H54 (cell line): ENCODE results near the gene SEC24C.

Source experiments
- DNase-seq: peaks from one replicate; pipeline ENCODE4 v3.0.0; 2011; ENCODE audit warnings: low spot score, mixed read lengths; ENCODE audit not compliant: insufficient read length
- FAIRE-seq: peaks from 3 replicates; lab custom pipeline; 2011; peaks lifted over from hg19 to GRCh38; lab: Jason Lieb, UNC
- POLR2A ChIP-seq: IDR thresholded peaks from 2 replicates; pipeline ENCODE4 v1.6.1; 2011; ENCODE audit warnings: low read depth, mild to moderate bottlenecking, low read length

SEC24C gene

DNA sequence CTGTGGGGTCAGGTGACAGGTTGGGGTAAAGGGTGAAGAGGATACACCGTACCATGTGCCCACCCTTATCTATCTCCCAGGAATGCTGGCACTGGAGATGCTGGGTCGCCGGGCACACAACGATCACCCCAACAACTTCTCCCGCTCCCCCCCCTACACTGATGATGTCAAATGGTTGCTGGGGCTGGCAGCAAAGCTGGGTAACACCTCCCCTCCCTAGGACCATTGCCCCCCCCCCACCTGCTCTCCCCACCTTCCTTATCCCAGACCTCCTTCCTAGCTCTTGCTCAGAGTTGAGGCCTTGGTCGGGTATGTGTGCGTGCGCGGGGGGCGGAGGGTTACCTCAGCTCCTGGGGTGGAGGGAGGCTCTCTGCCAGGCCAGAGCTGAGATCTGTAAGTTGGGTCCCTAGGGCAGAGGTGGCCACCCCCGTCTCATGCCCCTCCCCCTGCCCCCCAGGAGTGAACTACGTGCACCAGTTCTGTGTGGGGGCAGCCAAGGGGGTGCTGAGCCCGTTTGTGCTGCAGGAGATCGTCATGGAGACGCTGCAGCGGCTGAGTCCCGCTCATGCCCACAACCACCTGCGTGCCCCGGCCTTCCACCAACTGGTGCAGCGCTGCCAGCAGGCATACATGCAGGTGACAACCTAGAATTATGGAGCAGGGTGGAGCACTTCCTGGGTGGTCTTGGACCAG is 56.5 kb downstream of the SEC24C start:
- FAIRE-seq (no peak), DNase-seq (no peak)
- TF ChIP-seq POLR2A = no peak

GRCh38 chr10:73801253-73801590 is 57.0 kb downstream of the SEC24C start:
- no peak for TF ChIP-seq POLR2A
- DNase-seq (no peak), FAIRE-seq (no peak)

- no peak for DNase-seq
- no peak for FAIRE-seq
- no peak for TF ChIP-seq POLR2A
Observed at GRCh38 chr10:73802276-73802991, 58.3 kb downstream of the SEC24C start.

GRCh38 chr10:73803680-73804286 is 59.6 kb downstream of the SEC24C start:
- no peak for DNase-seq
- TF ChIP-seq POLR2A = no peak
- no peak for FAIRE-seq

GRCh38 chr10:73806176-73806950 is 62.2 kb downstream of the SEC24C start:
- FAIRE-seq = no peak
- TF ChIP-seq POLR2A = no peak
- no peak for DNase-seq

DNA sequence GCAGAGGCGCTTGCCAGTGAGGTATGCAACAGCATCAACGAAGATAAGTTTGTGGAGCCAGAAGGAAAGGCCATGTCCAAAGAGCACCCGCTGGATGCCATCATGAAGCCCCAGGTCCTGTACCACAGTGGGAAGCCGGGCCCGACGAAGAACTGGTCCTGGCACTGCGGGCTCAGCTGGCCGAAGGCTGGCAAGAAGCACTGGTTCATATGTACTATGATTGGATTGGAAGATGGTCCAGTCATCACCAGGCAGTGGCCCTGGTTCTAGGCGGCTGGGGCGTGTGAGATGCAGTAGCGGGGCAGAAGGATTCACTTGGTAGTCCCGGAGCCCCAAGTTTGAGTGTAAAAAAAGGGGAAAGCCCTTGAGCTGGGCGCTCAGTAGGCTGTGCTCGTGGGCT is 63.3 kb downstream of the SEC24C start:
- DNase-seq (no peak), FAIRE-seq (no peak)
- no peak for TF ChIP-seq POLR2A

DNA sequence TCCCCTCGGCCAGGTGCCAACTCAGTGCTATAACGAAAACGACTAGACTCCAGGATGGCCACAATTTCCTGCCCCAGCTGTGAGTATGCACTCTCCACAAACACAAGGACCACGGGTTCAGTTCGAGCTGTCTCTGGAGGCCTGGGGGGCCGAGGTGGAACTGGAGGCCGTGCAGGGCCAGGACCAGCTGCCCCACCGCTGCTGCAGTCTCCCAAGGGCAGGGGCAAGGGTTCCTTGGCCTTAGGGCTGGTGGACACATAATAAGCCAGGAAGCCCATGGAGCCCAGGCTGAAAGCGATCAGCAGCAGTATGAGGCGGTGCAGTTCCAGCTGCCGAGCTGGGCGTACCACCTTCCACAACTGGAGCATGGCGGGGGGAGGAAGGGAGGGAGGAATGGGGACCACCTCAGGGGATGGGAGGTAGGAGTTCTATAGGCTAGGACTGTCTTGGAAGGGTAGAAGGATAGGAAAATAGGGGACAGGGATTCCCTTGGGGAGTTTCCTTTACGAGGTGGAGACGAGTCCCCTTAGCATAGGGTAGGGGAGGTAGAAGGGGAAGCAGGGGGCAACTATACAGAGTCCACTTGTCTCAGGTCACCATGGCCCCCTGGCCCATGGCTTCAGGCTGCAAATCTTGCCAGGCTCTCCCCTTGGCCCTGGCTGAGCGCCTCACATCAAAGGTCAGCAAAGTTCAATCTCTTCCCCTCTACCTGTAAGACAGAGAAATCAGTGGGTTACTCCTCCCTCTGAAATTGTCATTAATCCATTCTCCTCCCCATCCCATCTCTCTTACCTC is 64.0 kb downstream of the SEC24C start:
- no peak for TF ChIP-seq POLR2A
- FAIRE-seq (no peak), DNase-seq (no peak)

GRCh38 chr10:73809061-73809818 is 65.1 kb downstream of the SEC24C start:
- no peak for FAIRE-seq
- no peak for TF ChIP-seq POLR2A
- DNase-seq = no peak

- FAIRE-seq (no peak), DNase-seq (no peak)
- TF ChIP-seq POLR2A = no peak
Observed at GRCh38 chr10:73810358-73810734, 66.2 kb downstream of the SEC24C start.

DNA sequence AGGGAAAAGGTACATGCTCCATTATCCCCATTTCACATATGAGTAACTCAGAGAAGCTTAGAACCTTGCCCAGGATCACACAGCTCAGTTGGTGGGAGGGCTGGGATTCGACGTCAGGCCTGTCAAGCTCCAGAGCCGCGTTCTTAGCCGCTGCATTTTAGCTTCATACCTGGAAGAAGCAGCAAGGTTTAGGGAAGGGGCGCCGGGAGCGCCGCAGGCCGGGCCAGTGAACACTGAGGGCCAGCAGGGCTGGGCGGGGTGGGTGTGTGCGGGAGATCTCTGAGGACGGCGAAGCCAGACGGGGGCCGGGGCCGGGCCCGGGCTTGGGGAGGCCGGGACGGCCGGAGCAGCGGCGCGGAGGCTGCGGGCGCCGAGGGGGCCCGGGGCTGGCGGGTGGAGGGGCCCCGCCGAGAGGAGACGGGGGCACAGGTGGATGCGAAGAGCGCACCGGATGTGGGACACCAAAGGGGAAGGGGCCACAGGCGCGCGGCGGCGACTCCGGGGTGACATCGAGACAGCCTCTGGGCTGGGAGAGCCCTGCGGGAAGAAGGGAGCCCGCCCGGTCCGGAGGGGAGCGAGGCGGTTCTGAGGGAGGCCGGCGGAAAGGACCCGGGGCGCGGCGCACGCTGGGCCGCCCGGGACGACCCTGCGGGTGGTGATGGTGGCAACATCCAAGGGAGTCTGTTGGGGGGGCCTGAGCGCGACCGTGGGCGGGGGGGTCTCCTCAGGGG is 66.7 kb downstream of the SEC24C start:
- FAIRE-seq (no peak), DNase-seq (peak; percentile 70)
- TF ChIP-seq POLR2A = no peak

- no peak for TF ChIP-seq POLR2A
- FAIRE-seq (no peak), DNase-seq (no peak)
Observed at GRCh38 chr10:73812657-73813056, 68.5 kb downstream of the SEC24C start.

DNA sequence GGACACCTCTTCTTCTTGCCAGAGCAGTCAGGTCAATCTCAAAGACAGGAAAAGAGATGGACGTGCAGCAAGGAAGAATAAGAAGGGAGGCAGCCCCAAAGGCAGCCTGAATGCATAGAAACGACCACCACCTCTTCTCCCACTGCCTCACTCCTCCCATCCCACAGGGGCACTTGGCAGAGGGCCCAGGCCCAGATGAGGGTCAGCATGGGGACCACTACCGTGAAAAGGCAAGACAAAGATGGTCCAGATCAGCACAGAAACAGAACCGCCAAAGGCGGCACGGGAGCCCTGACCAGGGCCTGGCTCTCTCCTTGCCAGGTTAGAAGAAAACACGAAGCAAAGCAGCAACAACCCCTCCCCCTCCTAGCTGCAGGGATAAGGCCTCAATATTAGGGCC is 69.2 kb downstream of the SEC24C start:
- FAIRE-seq (no peak), DNase-seq (no peak)
- no peak for TF ChIP-seq POLR2A
